Measurements from ENCODE around the gene TMUB1. TPM values are rescaled to one million over a fixed set of nuclear protein-coding genes. Genes with fewer than 3 reads are reported as not detected.

The TMUB1 gene
- total RNA-seq, 1 experiment from 2014 or later = 44.2 TPM

- Histone ChIP-seq H3K36me3 (peaks cover 20% of the 10 kb centered on the region), H3K4me3 (no peak overlapping the region), H3K9me3 (replicated peaks) (no peaks in the 10 kb centered on the region), H3K27ac (no peak overlapping the region), H3K27me3 (no peaks in the 10 kb centered on the region), H3K4me1 (no peaks in the 10 kb centered on the region)
- no peak for DNase-seq
These were observed 32.0 kb upstream of the TMUB1 start for GRCh38 chr7:151115121-151115835.

- no peak overlapping the region for H3K27ac ChIP-seq
- no peaks in the 10 kb centered on the region for H3K9me3 ChIP-seq (replicated peaks)
- peaks cover 17% of the 10 kb centered on the region for H3K36me3 ChIP-seq
- DNase-seq = no peak
- H3K27me3 ChIP-seq = no peaks in the 10 kb centered on the region
- no peaks in the 10 kb centered on the region for H3K4me1 ChIP-seq
- H3K4me3 ChIP-seq = no peak overlapping the region
These were observed 31.1 kb upstream of the TMUB1 start for GRCh38 chr7:151114151-151115090.

- H3K27ac ChIP-seq = no peak overlapping the region
- no peaks in the 10 kb centered on the region for H3K27me3 ChIP-seq
- peaks cover 10% of the 10 kb centered on the region for H3K36me3 ChIP-seq
- H3K4me1 ChIP-seq = no peaks in the 10 kb centered on the region
- DNase-seq = no peak
- H3K4me3 ChIP-seq = no peak overlapping the region
- H3K9me3 ChIP-seq (replicated peaks) = no peaks in the 10 kb centered on the region
These were observed 30.3 kb upstream of the TMUB1 start for GRCh38 chr7:151113344-151114150.

GRCh38 chr7:151110941-151111645 is 27.8 kb upstream of the TMUB1 start:
- H3K36me3 ChIP-seq = peaks cover 12% of the 10 kb centered on the region
- no peaks in the 10 kb centered on the region for H3K9me3 ChIP-seq (replicated peaks)
- DNase-seq = peak; percentile 66 to 82
- no peak overlapping the region for H3K27ac ChIP-seq
- H3K27me3 ChIP-seq = no peaks in the 10 kb centered on the region
- no peaks in the 10 kb centered on the region for H3K4me1 ChIP-seq
- H3K4me3 ChIP-seq = no peak overlapping the region

GRCh38 chr7:151110236-151110940 is 27.1 kb upstream of the TMUB1 start:
- H3K4me1 ChIP-seq = no peaks in the 10 kb centered on the region
- peaks cover 13% of the 10 kb centered on the region for H3K36me3 ChIP-seq
- DNase-seq = no peak
- no peak overlapping the region for H3K27ac ChIP-seq
- no peak overlapping the region for H3K4me3 ChIP-seq
- H3K9me3 ChIP-seq (replicated peaks) = no peaks in the 10 kb centered on the region
- no peaks in the 10 kb centered on the region for H3K27me3 ChIP-seq

GRCh38 chr7:151109094-151110048 is 26.1 kb upstream of the TMUB1 start:
- Histone ChIP-seq H3K9me3 (replicated peaks) (no peaks in the 10 kb centered on the region), H3K27me3 (no peaks in the 10 kb centered on the region), H3K4me3 (no peak overlapping the region), H3K36me3 (peaks cover 20% of the 10 kb centered on the region), H3K27ac (no peak overlapping the region), H3K4me1 (no peaks in the 10 kb centered on the region)
- DNase-seq = no peak

- Histone ChIP-seq H3K4me1 (no peaks in the 10 kb centered on the region), H3K9me3 (replicated peaks) (no peaks in the 10 kb centered on the region), H3K36me3 (peaks cover 28% of the 10 kb centered on the region), H3K27me3 (no peaks in the 10 kb centered on the region), H3K27ac (no peak overlapping the region), H3K4me3 (no peak overlapping the region)
- DNase-seq = no peak
These were observed 24.6 kb upstream of the TMUB1 start for GRCh38 chr7:151107882-151108281.

GRCh38 chr7:151104411-151105235 is 21.3 kb upstream of the TMUB1 start:
- H3K36me3 ChIP-seq = peaks cover 31% of the 10 kb centered on the region
- no peak overlapping the region for H3K27ac ChIP-seq
- H3K4me3 ChIP-seq = no peak overlapping the region
- peaks cover 3% of the 10 kb centered on the region; the same call in 1 of the 2 replicates for H3K4me1 ChIP-seq
- no peaks in the 10 kb centered on the region for H3K27me3 ChIP-seq
- DNase-seq = no peak
- H3K9me3 ChIP-seq (replicated peaks) = no peaks in the 10 kb centered on the region

GRCh38 chr7:151103973-151104372 is 20.7 kb upstream of the TMUB1 start:
- Histone ChIP-seq H3K27ac (no peak overlapping the region), H3K27me3 (no peaks in the 10 kb centered on the region), H3K4me1 (peaks cover 7% of the 10 kb centered on the region), H3K9me3 (replicated peaks) (no peaks in the 10 kb centered on the region), H3K4me3 (no peak overlapping the region), H3K36me3 (peaks cover 31% of the 10 kb centered on the region)
- DNase-seq = no peak

- H3K27me3 ChIP-seq = no peaks in the 10 kb centered on the region
- H3K27ac ChIP-seq = no peak overlapping the region
- H3K4me1 ChIP-seq = peaks cover 7% of the 10 kb centered on the region
- no peak overlapping the region for H3K4me3 ChIP-seq
- H3K9me3 ChIP-seq (replicated peaks) = no peaks in the 10 kb centered on the region
- H3K36me3 ChIP-seq = peaks cover 31% of the 10 kb centered on the region
- no peak for DNase-seq
These were observed 19.7 kb upstream of the TMUB1 start for GRCh38 chr7:151102991-151103390.

- no peak overlapping the region for H3K27ac ChIP-seq
- H3K9me3 ChIP-seq (replicated peaks) = no peaks in the 10 kb centered on the region
- H3K27me3 ChIP-seq = no peaks in the 10 kb centered on the region
- H3K4me3 ChIP-seq = no peak overlapping the region
- H3K36me3 ChIP-seq = peaks cover 34% of the 10 kb centered on the region
- no peak for DNase-seq
- peaks cover 7% of the 10 kb centered on the region for H3K4me1 ChIP-seq
These were observed 18.5 kb upstream of the TMUB1 start for GRCh38 chr7:151101621-151102396.

- no peak overlapping the region for H3K27ac ChIP-seq
- H3K4me3 ChIP-seq = no peak overlapping the region
- H3K36me3 ChIP-seq = peaks cover 28% of the 10 kb centered on the region
- no peaks in the 10 kb centered on the region for H3K27me3 ChIP-seq
- no peaks in the 10 kb centered on the region for H3K9me3 ChIP-seq (replicated peaks)
- H3K4me1 ChIP-seq = peaks cover 7% of the 10 kb centered on the region
- no peak for DNase-seq
These were observed 17.6 kb upstream of the TMUB1 start for GRCh38 chr7:151100921-151101320.
